Brain microvascular endothelial cell (primary cell): Measurements from ENCODE around the gene SPAG17.

ENCODE experiments used
- DNase-seq: peaks from one replicate; pipeline ENCODE4 v3.0.0-alpha.2; 2020
- H3K27ac ChIP-seq: fragments of 250-450 bp; sonication (Bioruptor Pico); 2 replicates; pipeline ENCODE4 v1.5.1; 2020; ENCODE audit warnings: mild to moderate bottlenecking, moderate library complexity
- H3K27me3 ChIP-seq: fragments of 250-450 bp; sonication (Bioruptor Pico); replicated peaks from 2 replicates; pipeline ENCODE4 v1.5.1; 2020; ENCODE audit warnings: mild to moderate bottlenecking
- H3K36me3 ChIP-seq: fragments of 250-450 bp; sonication (Bioruptor Pico); replicated peaks from 2 replicates; pipeline ENCODE4 v1.5.1; 2020; ENCODE audit warnings: mild to moderate bottlenecking
- H3K4me3 ChIP-seq: 2 replicates; pipeline ENCODE4 v1.5.1; 2011; ENCODE audit warnings: low read depth, mild to moderate bottlenecking, control low read depth, low read length, moderate library complexity
- CTCF ChIP-seq: IDR thresholded peaks from 2 replicates; pipeline ENCODE4 v1.5.1; 2011; ENCODE audit warnings: low read depth, mild to moderate bottlenecking, moderate library complexity, low read length, control low read depth, inconsistent platforms; ENCODE audit errors: missing control alignments
- in situ Hi-C: cut with HindIII; loops from 2 replicates; pipeline ENCODE4 v1.10.0; 2017; ENCODE audit warnings: low sequenced_read_pairs, low pct_ligation_motif_present

Gene SPAG17

DNA sequence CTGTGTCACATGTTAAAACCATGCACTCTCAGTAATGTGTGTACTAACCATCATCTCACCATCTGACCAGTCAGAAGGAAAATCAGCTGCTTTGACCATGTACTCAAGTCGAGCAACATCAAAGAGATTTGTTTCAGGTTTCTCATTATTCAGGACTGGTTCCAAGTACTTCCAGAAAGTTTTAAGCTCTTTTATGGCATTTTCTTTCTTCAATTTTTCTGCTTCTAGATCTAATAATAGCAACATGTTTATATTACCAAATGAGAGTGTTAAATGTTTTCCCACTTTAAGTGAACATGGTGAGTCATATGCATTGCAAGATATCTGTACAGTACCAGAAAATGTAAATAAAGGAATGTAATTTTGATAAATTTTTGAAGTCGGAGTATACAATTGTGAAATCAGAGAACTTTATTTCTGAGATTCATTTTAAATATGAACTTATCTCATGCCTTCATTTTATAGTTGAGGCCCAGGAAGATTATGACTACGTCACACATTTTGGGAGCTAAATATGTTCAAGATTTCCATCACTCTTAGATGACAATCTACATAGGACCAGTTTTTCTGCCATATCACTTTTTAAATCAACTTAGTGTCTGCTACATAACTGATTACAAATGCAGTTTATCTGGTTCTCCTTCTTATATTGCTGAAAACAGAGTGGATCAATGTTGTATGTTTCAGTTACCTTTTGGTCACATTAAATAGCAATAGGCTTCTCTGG lies 87.2 kb downstream of the SPAG17 start:
- in situ Hi-C loops = no loop called here
- Histone ChIP-seq H3K27ac (no peak overlapping the region), H3K27me3 (no peaks in the 10 kb centered on the region), H3K36me3 (no peaks in the 10 kb centered on the region), H3K4me3 (no peak overlapping the region)
- no peak for TF ChIP-seq CTCF
- DNase-seq = peak; percentile 9

DNA sequence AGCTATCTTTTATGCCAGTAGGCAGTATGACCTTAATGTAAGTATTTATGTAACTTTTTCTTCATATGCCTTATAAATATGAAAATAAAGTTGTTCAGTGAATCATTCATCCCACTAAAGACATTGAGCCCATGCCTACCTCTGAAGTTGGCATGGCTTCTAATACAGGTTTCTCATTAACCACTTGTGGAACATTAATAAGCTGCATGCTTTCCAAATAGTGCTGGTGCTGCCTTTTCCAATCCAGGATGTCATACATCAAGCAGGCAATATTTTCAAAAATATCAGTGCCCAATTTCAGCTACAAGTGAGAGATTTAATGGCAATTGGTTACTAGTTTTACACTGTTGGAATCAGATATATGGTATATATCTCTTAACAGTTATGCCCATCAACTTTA lies 92.0 kb downstream of the SPAG17 start:
- Histone ChIP-seq H3K36me3 (no peaks in the 10 kb centered on the region), H3K27me3 (no peaks in the 10 kb centered on the region), H3K27ac (no peak overlapping the region), H3K4me3 (no peak overlapping the region)
- no peak for TF ChIP-seq CTCF
- DNase-seq = no peak
- in situ Hi-C loops = no loop called here

- Histone ChIP-seq H3K27ac (no peak overlapping the region), H3K27me3 (no peaks in the 10 kb centered on the region), H3K36me3 (no peaks in the 10 kb centered on the region), H3K4me3 (no peak overlapping the region)
- TF ChIP-seq CTCF = no peak
- DNase-seq = no peak
- in situ Hi-C loops = no loop called here
These were observed 94.9 kb downstream of the SPAG17 start for GRCh38 chr1:118090130-118090529.

- H3K36me3 ChIP-seq = no peaks in the 10 kb centered on the region
- H3K4me3 ChIP-seq = no peak overlapping the region
- H3K27me3 ChIP-seq = no peaks in the 10 kb centered on the region
- no peak overlapping the region for H3K27ac ChIP-seq
- no peak for TF ChIP-seq CTCF
- DNase-seq = no peak
- in situ Hi-C loops = no loop called here
These were observed 99.7 kb downstream of the SPAG17 start for GRCh38 chr1:118085365-118085764.

DNA sequence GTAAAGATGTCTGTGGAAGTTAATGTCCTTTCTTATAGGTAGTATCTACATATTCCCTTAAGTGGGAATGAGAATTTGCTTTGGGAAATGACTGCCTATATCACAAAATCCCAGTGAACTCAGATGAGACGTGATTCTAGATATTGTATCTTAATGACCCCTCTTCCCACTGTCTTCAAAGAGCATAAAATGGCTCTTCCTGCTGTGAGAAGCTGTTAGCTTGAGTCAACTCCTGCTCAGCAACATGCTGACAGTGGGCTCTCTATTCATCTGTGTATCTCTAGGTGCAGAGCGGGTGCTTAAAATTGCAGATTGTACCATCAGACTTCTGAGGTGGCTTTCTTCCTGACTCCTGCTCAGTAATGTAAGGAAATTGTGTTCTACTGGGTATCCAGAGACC lies 100.6 kb downstream of the SPAG17 start:
- TF ChIP-seq CTCF = no peak
- DNase-seq = no peak
- in situ Hi-C loops = no loop called here
- Histone ChIP-seq H3K36me3 (no peaks in the 10 kb centered on the region), H3K27me3 (no peaks in the 10 kb centered on the region), H3K4me3 (no peak overlapping the region), H3K27ac (no peak overlapping the region)

DNA sequence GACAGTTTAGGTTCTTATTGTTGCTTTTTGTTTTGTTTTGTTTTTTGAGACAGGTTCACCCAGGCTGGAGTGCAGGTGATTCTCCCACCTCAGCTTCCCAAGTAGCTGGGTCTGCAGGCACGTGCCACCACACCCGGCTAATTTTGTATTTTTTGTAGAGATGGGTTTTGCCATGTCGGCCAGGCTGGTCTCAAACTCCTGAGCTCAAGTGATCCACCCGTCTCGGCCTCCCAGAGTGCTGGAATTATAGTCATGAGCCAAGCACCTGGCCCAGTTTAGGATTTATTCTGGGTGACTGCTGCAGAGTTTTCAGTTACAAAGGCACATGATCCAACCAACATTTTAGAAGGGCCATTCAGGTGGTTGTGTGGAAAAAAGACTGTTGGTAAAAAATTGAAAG lies 102.0 kb downstream of the SPAG17 start:
- Histone ChIP-seq H3K36me3 (no peaks in the 10 kb centered on the region), H3K27ac (no peak overlapping the region), H3K4me3 (no peak overlapping the region), H3K27me3 (no peaks in the 10 kb centered on the region)
- in situ Hi-C loops = no loop called here
- no peak for TF ChIP-seq CTCF
- DNase-seq = no peak
